NT2/D1 (cell line): ENCODE data around the gene GNG7.
"Not testable (repeated sequence)": the region's sequence is repeated elsewhere in the genome, so short reads cannot be mapped to it uniquely, and the experiment has no call there.

Source experiments
- DNase-seq: peaks from one replicate; pipeline ENCODE4 v3.0.0-alpha.2; 2011; ENCODE audit warnings: low read depth, low spot score
- H3K27me3 ChIP-seq: 2 replicates; pipeline ENCODE4 v1.6.0; 2011; ENCODE audit warnings: mild to moderate bottlenecking; ENCODE audit not compliant: insufficient read length, insufficient read depth
- H3K36me3 ChIP-seq: 2 replicates; pipeline ENCODE4 v1.6.1; 2011; ENCODE audit warnings: mild to moderate bottlenecking, low read length, mixed read lengths; ENCODE audit not compliant: insufficient read depth, insufficient read length
- H3K4me1 ChIP-seq: 2 replicates; pipeline ENCODE4 v1.5.1; 2011; ENCODE audit not compliant: insufficient read depth, insufficient read length
- H3K4me3 ChIP-seq: 2 replicates; pipeline ENCODE4 v1.5.1; 2011; ENCODE audit warnings: low read depth; ENCODE audit not compliant: insufficient read length
- H3K9ac ChIP-seq: 2 replicates; pipeline ENCODE4 v1.6.0; 2011; ENCODE audit warnings: low read depth; ENCODE audit not compliant: insufficient read length
- H3K9me3 ChIP-seq: 2 replicates; pipeline ENCODE4 v1.5.1; 2011; ENCODE audit warnings: mild to moderate bottlenecking, low read length; ENCODE audit not compliant: insufficient read depth
- SUZ12 ChIP-seq: IDR thresholded peaks from 2 replicates; pipeline ENCODE4 v1.6.1; 2011; ENCODE audit not compliant: insufficient read length, insufficient read depth; ENCODE audit errors: extremely low read depth
- YY1 ChIP-seq: IDR thresholded peaks from 2 replicates; pipeline ENCODE4 v1.6.1; 2011; ENCODE audit not compliant: insufficient read length, insufficient read depth
- ZNF274 ChIP-seq: IDR thresholded peaks from 2 replicates; pipeline ENCODE4 v1.6.1; 2011; ENCODE audit warnings: mild to moderate bottlenecking, low read depth, low read length

Gene GNG7

GRCh38 chr19:2646866-2647535 lies 55.5 kb downstream of the GNG7 start:
- TF ChIP-seq SUZ12 (no peak), YY1 (no peak), ZNF274 (no peak)
- DNase-seq, result no peak
- H3K27me3 ChIP-seq, result no peaks in the 10 kb centered on the region
- H3K9me3 ChIP-seq, result no peaks in the 10 kb centered on the region
- H3K9ac ChIP-seq, result no peak overlapping the region
- no peaks in the 10 kb centered on the region for H3K4me1 ChIP-seq
- no peak overlapping the region for H3K4me3 ChIP-seq
- no peaks in the 10 kb centered on the region for H3K36me3 ChIP-seq

- TF ChIP-seq ZNF274 (no peak), SUZ12 (no peak), YY1 (no peak)
- no peak overlapping the region for H3K4me3 ChIP-seq
- no peak overlapping the region for H3K9ac ChIP-seq
- no peaks in the 10 kb centered on the region for H3K27me3 ChIP-seq
- H3K4me1 ChIP-seq, result no peaks in the 10 kb centered on the region
- H3K9me3 ChIP-seq, result no peaks in the 10 kb centered on the region
- DNase-seq, result no peak
- no peaks in the 10 kb centered on the region for H3K36me3 ChIP-seq
Observed at GRCh38 chr19:2645826-2646225, 56.7 kb downstream of the GNG7 start.

GRCh38 chr19:2643123-2643737 lies 59.3 kb downstream of the GNG7 start:
- H3K9me3 ChIP-seq, H3K4me3 ChIP-seq, H3K9ac ChIP-seq, H3K36me3 ChIP-seq, H3K27me3 ChIP-seq, H3K4me1 ChIP-seq, DNase-seq: not testable (repeated sequence)

- H3K27me3 ChIP-seq, result no peaks in the 10 kb centered on the region
- TF ChIP-seq YY1 (no peak), ZNF274 (no peak), SUZ12 (no peak)
- no peak overlapping the region for H3K9ac ChIP-seq
- no peaks in the 10 kb centered on the region for H3K36me3 ChIP-seq
- no peak overlapping the region for H3K4me3 ChIP-seq
- peaks cover 12% of the 10 kb centered on the region for H3K4me1 ChIP-seq
- H3K9me3 ChIP-seq, result no peaks in the 10 kb centered on the region
- no peak for DNase-seq
Observed at GRCh38 chr19:2641332-2641698, 61.2 kb downstream of the GNG7 start.

GRCh38 chr19:2640563-2641331 lies 61.7 kb downstream of the GNG7 start:
- TF ChIP-seq ZNF274 (no peak), YY1 (no peak), SUZ12 (no peak)
- no peaks in the 10 kb centered on the region for H3K36me3 ChIP-seq
- no peak overlapping the region for H3K4me3 ChIP-seq
- H3K9ac ChIP-seq, result no peak overlapping the region
- no peaks in the 10 kb centered on the region for H3K9me3 ChIP-seq
- DNase-seq, result no peak
- no peaks in the 10 kb centered on the region for H3K27me3 ChIP-seq
- H3K4me1 ChIP-seq, result peaks cover 14% of the 10 kb centered on the region

- H3K4me3 ChIP-seq, result no peak overlapping the region
- H3K4me1 ChIP-seq, result peaks cover 14% of the 10 kb centered on the region
- no peak for DNase-seq
- TF ChIP-seq YY1 (no peak), SUZ12 (no peak), ZNF274 (no peak)
- no peaks in the 10 kb centered on the region for H3K27me3 ChIP-seq
- H3K9me3 ChIP-seq, result no peaks in the 10 kb centered on the region
- no peak overlapping the region for H3K9ac ChIP-seq
- no peaks in the 10 kb centered on the region for H3K36me3 ChIP-seq
Observed at GRCh38 chr19:2639999-2640398, 62.5 kb downstream of the GNG7 start.

- H3K9me3 ChIP-seq, result no peaks in the 10 kb centered on the region
- no peaks in the 10 kb centered on the region for H3K36me3 ChIP-seq
- H3K27me3 ChIP-seq, result no peaks in the 10 kb centered on the region
- peaks cover 14% of the 10 kb centered on the region for H3K4me1 ChIP-seq
- no peak overlapping the region for H3K4me3 ChIP-seq
- no peak overlapping the region for H3K9ac ChIP-seq
- TF ChIP-seq YY1 (no peak), SUZ12 (no peak), ZNF274 (no peak)
- no peak for DNase-seq
Observed at GRCh38 chr19:2638417-2638940, 64.0 kb downstream of the GNG7 start.
